ENCODE data around the gene CCDC88C.

Gene CCDC88C

DNA sequence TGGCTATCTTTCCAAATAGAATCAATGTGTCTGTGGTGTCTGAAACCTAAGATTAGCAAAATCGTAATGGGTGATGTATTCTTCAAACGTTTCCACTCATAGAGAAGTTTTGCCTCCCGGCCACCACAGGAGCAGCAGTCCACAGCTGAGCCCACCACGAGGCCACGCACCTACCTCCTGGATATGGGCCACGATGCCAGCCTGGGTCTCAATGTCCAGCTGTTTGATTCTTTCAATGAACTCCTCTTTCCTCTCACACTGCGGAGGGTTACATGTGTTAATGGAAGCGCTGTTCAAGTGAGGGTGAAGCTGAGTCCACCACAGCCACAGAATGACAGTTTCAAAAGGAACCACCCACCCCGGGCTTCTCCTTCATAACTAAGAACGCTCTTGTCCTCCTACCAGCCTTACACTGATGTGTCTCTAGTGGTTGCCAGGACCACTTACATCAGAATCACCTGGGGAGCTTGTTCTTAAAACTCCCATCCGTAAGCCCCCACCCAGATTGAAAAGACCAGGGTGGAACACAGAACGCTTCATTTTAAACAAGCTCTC, 75.3 kb downstream of the CCDC88C start:
- no peak for DNase-seq

DNA sequence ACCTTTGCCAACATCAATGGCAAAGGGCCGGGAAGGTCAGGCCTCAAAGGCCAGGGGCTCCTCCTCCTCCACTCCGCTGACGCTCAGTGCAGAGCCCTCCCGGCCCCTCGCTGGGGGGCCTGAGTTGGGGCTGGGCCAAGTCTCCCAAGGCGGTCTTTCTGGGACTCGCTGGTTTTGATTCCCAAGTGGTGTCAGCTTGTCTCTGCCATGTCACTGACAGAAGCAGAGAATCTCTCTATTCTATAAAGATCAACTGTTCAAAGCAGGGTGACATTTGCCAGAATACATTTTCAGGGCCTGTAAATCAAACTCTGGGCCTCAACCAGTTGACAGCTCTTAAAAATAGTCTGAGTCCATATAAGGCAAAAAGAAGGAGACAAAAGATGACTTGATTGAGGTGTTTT, 75.9 kb downstream of the CCDC88C start:
- no peak for DNase-seq

DNA sequence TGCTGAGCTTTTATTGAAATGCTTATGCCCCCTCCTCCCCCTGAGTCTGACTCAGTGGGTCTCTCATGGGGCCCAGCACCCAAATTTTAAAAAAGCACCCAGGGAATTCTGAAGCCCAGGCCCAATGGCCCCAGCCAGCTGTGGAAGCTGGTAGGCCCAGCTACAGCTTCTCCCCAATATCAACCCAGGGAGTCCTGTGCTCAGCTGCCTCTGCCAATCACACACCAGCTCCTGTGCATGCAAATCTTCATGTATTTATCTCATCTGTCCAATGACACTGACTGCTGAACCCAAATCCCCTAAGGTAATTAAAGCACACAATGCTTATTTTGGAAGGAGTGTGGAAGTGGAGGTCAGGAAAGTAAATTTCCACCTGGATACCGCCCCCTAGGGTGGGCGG, 76.3 kb downstream of the CCDC88C start:
- DNase-seq = no peak

DNA sequence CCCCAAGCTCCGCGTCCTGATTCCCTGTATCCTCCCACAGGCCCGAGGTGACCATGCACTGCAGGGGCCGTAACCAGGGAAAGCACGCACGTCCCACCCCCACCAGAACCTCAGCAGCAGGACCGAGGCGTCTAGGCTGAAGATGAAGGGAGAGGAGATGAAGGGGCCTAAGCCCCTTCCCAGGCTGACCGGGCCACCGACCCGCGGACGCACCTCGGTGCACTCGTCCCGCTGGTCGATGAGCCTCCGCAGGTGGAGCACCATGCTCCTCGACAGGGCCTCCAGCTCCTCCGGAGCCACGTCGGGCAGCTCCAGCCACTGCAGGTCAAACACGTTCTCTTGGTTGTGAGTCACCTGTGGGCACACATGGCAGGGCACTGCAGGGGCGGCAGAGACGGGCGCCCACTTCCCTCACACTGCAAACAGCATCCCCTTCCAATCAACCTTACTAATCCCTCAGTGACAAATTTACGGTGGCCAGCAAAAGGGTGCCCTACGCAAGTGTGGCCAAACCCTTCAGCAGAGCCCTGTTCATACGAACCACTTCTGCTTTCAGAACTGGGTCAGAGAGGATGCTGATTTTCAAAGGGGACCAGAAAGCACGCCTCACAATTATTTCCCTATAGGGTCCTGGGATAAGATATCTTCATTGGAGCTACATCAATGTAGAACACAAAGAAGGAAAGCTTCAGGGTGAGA, 77.8 kb downstream of the CCDC88C start:
- DNase-seq = no peak

GRCh38 chr14:91339076-91339475, 78.5 kb downstream of the CCDC88C start:
- no peak for DNase-seq

GRCh38 chr14:91338379-91338778, 79.2 kb downstream of the CCDC88C start:
- no peak for DNase-seq

DNA sequence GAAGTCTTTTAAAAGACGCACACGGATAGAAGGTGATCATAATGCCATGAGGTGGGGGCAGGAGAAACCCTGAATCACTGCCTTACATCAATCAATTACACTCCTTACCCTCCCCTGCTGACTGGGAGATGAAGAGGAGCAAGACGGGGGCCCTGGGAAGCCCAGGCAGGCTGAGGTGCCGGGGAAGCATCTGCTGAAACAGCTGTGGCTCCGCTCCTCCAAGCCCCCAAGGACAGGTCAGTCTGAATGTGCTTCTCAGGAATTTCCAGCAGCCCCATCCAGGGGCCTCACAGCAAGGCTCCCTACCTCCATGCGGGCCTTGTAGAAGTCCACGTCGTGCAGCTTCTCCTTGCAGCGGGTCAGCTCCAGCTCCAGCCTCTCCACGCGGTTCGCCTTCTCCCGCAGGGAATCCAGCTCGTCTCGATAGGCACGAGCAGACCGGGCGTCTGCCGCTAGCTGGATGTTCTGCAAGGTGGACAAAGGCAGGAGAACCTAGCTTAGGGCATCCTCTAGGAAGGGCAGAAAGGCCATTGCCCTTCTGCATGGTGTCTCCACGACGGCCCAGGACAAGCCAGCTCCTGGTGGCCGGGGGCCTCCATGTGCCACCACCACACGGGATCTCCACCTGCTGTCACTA, 79.8 kb downstream of the CCDC88C start:
- no peak for DNase-seq

DNA sequence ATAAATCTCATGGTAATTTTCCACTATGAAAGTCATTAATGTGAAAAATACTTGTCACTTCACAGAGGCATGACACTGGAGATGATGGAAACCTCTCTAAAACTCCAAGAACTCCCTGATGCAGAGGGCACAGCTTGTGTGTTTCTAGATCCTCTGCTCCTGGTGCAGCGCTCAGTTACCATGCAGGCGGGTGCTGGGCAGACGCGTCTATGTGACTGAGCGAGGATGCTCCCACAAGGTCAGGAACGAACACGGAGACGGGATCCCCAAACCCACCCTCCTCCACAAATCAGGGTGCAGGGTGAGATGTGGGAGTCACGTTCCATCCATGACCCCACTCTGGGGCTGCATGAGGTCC, 81.5 kb downstream of the CCDC88C start:
- DNase-seq = no peak

- DNase-seq = no peak
These were observed 82.2 kb downstream of the CCDC88C start for GRCh38 chr14:91335191-91336092.

DNA sequence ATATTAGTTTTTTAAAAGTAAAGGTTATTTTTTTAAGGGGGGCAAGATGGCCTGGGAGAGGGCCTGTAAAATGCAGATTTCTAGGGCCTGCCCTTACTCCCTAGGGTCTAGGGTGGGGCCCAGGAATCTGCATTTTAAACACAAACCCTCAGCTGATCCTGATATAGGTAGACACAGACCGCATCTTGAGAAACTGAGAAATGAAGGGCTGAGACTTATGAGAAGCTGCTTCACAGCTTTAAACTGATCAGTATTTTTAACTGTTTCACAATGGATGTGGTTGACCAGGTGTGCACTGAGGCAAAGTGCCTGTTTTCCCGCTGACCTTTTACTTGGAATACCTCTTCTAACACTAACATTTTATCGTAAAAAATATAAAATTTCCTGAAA, 84.0 kb downstream of the CCDC88C start:
- no peak for DNase-seq

DNA sequence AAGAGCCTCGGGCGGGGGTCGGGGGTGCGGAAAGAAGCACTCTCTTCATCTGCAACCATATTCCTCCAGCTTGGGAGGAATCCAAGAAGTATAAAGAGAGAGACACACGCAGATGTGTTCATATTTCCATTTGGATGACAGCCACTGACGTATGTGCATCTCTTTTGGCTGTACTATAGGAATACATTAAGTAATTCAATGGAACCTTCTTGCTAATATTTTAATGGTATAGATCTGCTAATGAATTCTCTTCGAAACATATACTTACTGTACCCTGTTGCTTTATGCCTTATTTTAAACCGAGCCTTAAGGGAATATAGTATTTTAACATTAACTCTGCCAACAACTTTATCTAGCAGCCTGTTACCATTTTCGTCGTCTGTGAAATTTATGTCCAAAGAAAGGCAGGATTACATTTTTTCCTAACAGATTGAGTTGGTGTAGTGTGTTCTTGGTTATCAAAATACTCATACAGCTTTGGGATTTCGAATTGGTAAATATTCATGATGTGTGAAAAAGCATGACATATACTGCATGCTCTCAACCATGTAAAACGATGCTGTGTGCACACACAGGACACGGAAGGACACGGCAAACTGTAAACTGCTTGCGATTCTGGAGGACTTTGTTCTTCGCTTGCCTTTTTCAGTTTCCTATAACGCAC, 84.5 kb downstream of the CCDC88C start:
- DNase-seq = no peak

DNA sequence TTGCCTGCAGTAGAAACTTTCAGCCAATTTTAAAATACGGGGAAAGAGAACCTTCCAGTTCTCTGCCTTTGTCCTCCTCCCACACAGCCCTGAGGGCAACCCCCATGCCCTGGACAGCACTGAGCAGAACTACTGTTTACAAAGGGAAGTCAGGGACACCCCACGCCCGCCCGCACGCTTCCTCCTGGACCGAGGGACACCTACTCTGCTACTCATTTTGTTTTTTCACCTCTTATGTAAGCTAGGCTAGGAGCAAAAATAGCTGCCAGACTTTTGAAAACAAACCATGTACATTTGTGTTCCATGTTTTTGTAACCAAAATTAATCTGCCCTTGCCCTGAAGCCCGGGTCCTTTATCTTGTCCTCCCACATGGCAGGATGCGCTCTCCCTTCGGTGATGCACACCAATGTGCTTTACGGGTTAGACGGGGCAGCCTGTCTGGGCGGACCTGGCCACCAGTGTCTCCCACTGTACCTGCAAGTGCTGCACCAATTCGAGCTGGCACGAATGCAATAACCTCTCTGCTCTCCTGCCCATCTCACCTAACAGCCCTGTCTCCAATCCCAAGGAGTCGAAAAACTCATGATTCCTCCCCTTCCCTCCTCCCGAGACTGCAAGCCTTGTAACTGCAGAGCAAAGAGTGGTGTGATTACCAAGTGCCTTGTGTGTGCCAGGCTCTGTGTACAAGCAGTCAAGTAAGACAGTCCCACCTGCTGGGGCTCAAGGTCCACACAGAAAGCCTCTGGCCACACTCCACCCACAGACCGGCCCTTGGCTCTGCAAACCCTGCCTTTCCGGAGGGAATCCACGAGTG, 85.2 kb downstream of the CCDC88C start:
- no peak for DNase-seq

GRCh38 chr14:91331721-91332120, 85.9 kb downstream of the CCDC88C start:
- no peak for DNase-seq

GRCh38 chr14:91330856-91331255, 86.8 kb downstream of the CCDC88C start:
- DNase-seq = no peak

DNA sequence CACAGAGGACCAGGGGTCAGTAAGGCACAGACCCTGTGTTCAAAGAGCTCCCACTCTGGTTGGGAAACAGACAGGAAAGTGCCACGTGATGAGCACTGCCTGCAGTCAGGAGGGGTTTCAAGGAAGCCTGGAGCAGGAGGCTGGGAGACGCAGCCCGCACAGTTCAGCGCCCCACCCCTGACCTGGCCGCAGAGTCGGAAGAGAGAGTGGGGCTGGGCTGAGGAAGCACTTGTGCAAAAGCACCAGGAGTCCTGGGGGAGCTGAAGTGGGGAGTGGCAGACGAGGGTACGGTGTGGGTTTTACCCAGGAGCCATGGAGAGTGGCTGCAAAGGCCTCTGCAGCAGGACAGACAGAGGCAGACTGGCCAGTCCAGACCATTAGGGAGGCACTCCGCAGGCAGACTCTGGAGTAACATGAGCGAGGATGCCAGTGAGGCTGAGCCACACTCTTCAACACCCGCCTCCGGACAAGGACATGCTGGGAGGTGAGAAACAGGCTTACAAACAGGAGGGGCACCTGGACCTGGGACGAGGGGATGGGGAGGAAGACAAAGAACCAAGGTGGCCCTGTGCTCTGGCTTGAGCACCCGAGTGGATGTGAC, 87.4 kb downstream of the CCDC88C start:
- DNase-seq = no peak

- no peak for DNase-seq
These were observed 88.1 kb downstream of the CCDC88C start for GRCh38 chr14:91329486-91330014.

GRCh38 chr14:91328313-91329050, 89.1 kb downstream of the CCDC88C start:
- DNase-seq = no peak

GRCh38 chr14:91327661-91328312, 89.8 kb downstream of the CCDC88C start:
- DNase-seq = no peak

GRCh38 chr14:91327250-91327595, 90.4 kb downstream of the CCDC88C start:
- DNase-seq = no peak
